ENCODE data around the gene FYN.

FYN gene

DNA sequence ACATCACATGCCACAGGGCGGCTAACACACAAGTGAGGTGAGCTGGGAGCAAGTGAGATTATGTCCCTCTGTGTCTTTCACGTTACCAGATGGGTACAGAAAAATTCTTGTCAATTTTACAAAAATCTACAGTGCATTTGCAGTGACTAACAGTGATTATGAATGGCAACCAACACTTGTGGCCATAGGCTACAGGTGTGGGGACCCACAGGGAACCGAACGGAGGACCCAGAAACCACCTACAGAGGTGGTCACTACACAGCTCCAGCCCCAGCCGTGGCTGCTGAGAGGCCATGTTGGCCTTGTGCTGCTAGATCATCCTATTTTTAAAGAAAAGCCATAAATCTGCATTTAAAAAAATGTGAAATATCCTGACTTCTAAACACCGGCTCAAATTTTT lies 50.2 kb downstream of the FYN start:
- H3K4me3 ChIP-seq (replicated peaks; ENCODE audit: low read depth, low read length) = no peak overlapping the region
- TF ChIP-seq, protein P1, sequence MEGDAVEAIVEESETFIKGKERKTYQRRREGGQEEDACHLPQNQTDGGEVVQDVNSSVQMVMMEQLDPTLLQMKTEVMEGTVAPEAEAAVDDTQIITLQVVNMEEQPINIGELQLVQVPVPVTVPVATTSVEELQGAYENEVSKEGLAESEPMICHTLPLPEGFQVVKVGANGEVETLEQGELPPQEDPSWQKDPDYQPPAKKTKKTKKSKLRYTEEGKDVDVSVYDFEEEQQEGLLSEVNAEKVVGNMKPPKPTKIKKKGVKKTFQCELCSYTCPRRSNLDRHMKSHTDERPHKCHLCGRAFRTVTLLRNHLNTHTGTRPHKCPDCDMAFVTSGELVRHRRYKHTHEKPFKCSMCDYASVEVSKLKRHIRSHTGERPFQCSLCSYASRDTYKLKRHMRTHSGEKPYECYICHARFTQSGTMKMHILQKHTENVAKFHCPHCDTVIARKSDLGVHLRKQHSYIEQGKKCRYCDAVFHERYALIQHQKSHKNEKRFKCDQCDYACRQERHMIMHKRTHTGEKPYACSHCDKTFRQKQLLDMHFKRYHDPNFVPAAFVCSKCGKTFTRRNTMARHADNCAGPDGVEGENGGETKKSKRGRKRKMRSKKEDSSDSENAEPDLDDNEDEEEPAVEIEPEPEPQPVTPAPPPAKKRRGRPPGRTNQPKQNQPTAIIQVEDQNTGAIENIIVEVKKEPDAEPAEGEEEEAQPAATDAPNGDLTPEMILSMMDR (IDR thresholded peaks at IDR 0.05; ENCODE audit: low read length, missing control alignments) = no peak
- no peak for DNase-seq (ENCODE audit: low read depth)

DNA sequence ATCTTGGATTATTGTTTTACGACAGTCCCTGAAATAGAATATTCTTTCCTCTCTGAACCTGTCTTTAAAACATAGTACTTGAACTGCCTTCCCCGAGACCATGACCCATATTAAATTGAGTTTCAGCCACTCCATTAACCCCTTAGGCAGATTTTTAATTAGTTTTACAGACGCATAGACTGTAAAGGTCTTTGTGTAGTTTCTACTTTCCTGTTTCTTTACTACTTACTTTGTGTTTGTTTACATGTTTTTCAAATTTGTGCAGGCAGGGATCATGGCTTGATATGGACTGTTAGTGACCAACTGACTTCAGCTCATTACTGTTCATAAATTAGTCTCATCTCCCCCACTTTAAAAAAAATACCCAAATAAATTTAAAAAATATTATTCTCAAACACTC lies 53.8 kb downstream of the FYN start:
- TF ChIP-seq, protein P1 (IDR thresholded peaks at IDR 0.05; ENCODE audit: low read length, missing control alignments) = no peak
- DNase-seq (ENCODE audit: low read depth) = no peak
- no peak overlapping the region for H3K4me3 ChIP-seq (replicated peaks; ENCODE audit: low read depth, low read length)

- DNase-seq (ENCODE audit: low read depth) = no peak
- no peak overlapping the region for H3K4me3 ChIP-seq (replicated peaks; ENCODE audit: low read depth, low read length)
- TF ChIP-seq, protein P1 (IDR thresholded peaks at IDR 0.05; ENCODE audit: low read length, missing control alignments) = no peak
Observed at GRCh38 chr6:111818539-111819226, 54.6 kb downstream of the FYN start.

DNA sequence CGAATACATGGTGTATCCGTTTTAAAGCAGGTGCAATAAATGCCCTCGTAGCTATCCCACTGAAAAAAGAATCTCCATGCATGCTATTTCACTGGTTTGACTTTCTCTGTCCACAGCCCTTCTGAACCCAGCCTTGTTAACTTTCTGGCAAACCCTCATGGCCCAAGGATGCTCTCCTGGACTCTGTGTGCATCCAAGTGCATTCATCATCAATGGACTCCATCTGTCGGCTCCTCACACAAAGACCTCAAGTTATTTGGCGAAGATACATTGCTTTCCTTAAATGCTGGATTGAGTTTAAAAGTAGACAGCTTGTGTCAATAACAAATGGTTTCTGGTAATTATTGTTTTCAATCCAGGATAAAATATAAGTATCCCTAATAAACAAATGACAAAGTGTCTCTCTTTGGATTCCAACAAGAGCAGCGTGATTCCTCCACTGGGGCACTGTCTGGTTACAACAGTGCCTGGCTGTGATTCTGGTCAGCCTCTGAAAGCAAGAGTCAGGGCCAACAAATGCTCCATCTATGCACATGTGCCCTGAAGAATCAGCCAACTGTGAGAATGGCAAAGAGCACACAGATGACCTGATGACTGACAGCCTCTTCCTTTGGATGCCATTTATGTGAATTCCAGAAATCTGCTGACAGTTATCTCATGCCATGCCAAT lies 55.7 kb downstream of the FYN start:
- no peak for DNase-seq (ENCODE audit: low read depth)
- H3K4me3 ChIP-seq (replicated peaks; ENCODE audit: low read depth, low read length) = no peak overlapping the region
- TF ChIP-seq, protein P1 (IDR thresholded peaks at IDR 0.05; ENCODE audit: low read length, missing control alignments) = no peak

- H3K4me3 ChIP-seq (replicated peaks; ENCODE audit: low read depth, low read length) = no peak overlapping the region
- DNase-seq (ENCODE audit: low read depth) = no peak
- TF ChIP-seq, protein P1 (IDR thresholded peaks at IDR 0.05; ENCODE audit: low read length, missing control alignments) = no peak
Observed at GRCh38 chr6:111813677-111814310, 59.5 kb downstream of the FYN start.

- no peak overlapping the region for H3K4me3 ChIP-seq (replicated peaks; ENCODE audit: low read depth, low read length)
- DNase-seq (ENCODE audit: low read depth) = no peak
- TF ChIP-seq, protein P1 (IDR thresholded peaks at IDR 0.05; ENCODE audit: low read length, missing control alignments) = no peak
Observed at GRCh38 chr6:111813237-111813636, 60.0 kb downstream of the FYN start.

All from fibroblast of pulmonary artery (primary cell).